ENCODE measurements around the gene PRTG.

The PRTG gene

GRCh38 chr15:55782901-55783300, 39.9 kb upstream of the PRTG start:
- Histone ChIP-seq H3K4me3 (no peak overlapping the region), H3K27ac (no peak overlapping the region)
- no peak for TF ChIP-seq CTCF (IDR thresholded peaks at IDR 0.05)
- DNase-seq (ENCODE audit: low spot score) = no peak

DNA sequence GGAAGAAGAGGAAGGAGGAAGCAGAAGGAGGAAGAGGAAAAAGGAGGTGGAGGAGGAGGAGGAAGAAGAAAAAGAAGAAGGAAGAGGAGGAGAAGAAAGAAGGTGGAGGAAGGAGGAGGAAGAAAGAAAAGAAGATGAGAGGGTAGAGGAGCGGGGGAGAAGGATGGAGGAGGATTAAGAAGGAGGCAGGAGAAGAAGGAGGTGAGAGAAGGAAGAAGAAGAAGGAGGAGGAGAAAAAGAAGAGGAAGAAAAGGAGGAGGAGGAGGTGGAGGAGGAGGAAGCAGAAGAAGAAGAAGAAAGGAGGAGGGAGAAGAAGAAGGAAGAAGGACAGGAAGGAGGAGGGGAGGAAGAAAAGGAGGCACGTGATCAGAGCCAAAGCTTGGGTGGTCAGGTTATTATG, 37.3 kb upstream of the PRTG start:
- H3K4me3 ChIP-seq = no peak overlapping the region
- TF ChIP-seq CTCF (IDR thresholded peaks at IDR 0.05) = no peak
- no peak overlapping the region for H3K27ac ChIP-seq
- no peak for DNase-seq (ENCODE audit: low spot score)

DNA sequence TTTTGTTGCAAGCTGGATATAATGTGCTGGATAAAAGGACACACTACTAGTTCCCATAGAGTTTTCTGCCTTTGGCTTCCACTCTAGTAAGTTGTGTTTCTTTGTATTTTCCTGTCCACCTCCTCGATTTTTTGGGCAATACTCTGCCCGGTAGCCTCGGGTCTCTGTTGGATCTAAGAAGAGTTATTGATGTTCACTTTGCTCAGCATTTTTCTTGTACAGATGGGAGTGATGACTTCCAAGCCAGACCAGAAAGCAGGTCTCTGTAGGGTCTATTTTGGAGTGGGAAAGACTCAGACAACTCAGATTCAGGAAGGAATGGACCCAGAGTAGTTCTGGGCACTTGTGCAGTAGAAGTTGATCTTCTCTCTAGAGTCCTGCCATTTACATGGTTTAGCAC, 36.0 kb upstream of the PRTG start:
- Histone ChIP-seq H3K27ac (no peak overlapping the region), H3K4me3 (no peak overlapping the region)
- TF ChIP-seq CTCF (IDR thresholded peaks at IDR 0.05) = no peak
- DNase-seq (ENCODE audit: low spot score) = no peak

- no peak for DNase-seq (ENCODE audit: low spot score)
- no peak overlapping the region for H3K27ac ChIP-seq
- TF ChIP-seq CTCF (IDR thresholded peaks at IDR 0.05) = no peak
- no peak overlapping the region for H3K4me3 ChIP-seq
These were observed 32.4 kb upstream of the PRTG start for GRCh38 chr15:55775316-55775715.

GRCh38 chr15:55774113-55774970, 31.4 kb upstream of the PRTG start:
- Histone ChIP-seq H3K27ac (no peak overlapping the region), H3K4me3 (no peak overlapping the region)
- DNase-seq (ENCODE audit: low spot score) = no peak
- peak; percentile 38 for TF ChIP-seq CTCF (IDR thresholded peaks at IDR 0.05)

- TF ChIP-seq CTCF (IDR thresholded peaks at IDR 0.05) = no peak
- Histone ChIP-seq H3K4me3 (no peak overlapping the region), H3K27ac (no peak overlapping the region)
- no peak for DNase-seq (ENCODE audit: low spot score)
These were observed 27.9 kb upstream of the PRTG start for GRCh38 chr15:55770806-55771205.

DNA sequence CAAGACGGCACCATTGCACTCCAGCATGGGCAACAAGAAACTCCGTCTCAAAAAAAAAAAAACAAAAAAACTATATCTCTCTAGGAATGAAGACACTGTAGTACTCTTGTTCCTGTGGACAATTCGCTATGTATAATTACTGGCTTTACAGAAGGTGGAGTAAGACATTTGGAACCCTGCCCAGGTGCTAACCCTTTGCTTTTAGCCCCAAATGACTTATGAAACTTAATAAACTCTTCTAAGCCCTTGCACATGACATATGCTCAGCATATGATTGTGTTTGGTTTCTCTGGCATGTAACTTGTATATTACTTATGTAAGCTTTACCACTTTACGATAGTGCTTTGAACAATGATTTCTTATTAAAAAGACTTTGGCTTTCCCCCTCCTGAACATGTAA, 27.3 kb upstream of the PRTG start:
- Histone ChIP-seq H3K27ac (no peak overlapping the region), H3K4me3 (no peak overlapping the region)
- no peak for TF ChIP-seq CTCF (IDR thresholded peaks at IDR 0.05)
- no peak for DNase-seq (ENCODE audit: low spot score)

All from coronary artery (tissue), 2 donors.